AG04450 (cell line): ENCODE results near the gene KYAT1. TPM values are rescaled to one million over a fixed set of nuclear protein-coding genes. Genes with fewer than 3 reads are reported as not detected.
A peak's percentile ranks its signal among the peaks of the same experiment; 100 is the strongest.
"Not testable (repeated sequence)": the region's sequence is repeated elsewhere in the genome, so short reads cannot be mapped to it uniquely, and the experiment has no call there.

ENCODE experiments used
- CTCF ChIA-PET: fragments of 300-600, 350-600 bp; formaldehyde crosslinking; extraction: SDS; loops from one replicate; lab custom pipeline; 2022; ENCODE audit warnings: antibody characterized with exemption, inconsistent platforms; lab: Charles Lee
- POLR2A ChIA-PET: fragments of 350-600 bp; formaldehyde crosslinking; extraction: SDS; loops from one replicate; lab custom pipeline; 2021; ENCODE audit warnings: antibody characterized with exemption, inconsistent platforms; lab: Yijun Ruan, JAX
- DNase-seq: peaks from one replicate; pipeline ENCODE4 v3.0.0-alpha.2; 2011; ENCODE audit warnings: low read depth, low spot score
- H3K27ac ChIP-seq: one replicate; pipeline ENCODE4 v1.5.1; 2012; ENCODE audit warnings: low read depth, low read length, control low read depth
- H3K27me3 ChIP-seq: one replicate; pipeline ENCODE4 v1.6.0; 2012; ENCODE audit warnings: low read length; ENCODE audit not compliant: control insufficient read depth, insufficient read depth
- H3K4me3 ChIP-seq: 2 replicates; pipeline ENCODE4 v1.5.1; 2011; ENCODE audit warnings: mild to moderate bottlenecking, low read depth, low read length, control low read depth
- H3K9me3 ChIP-seq: 2 replicates; pipeline ENCODE4 v1.5.1; 2012; ENCODE audit warnings: low read length; ENCODE audit not compliant: control insufficient read depth, insufficient read depth
- polyA plus RNA-seq: library from polyadenylated mRNA; depleted of rRNA; stranded (reverse); fragments of >200 nt; gene quantifications from 2 replicates; pipeline ENCODE4 v1.2.3, GENCODE V29; 2011
- TF ChIP-seq, protein P1 (sequence below): IDR thresholded peaks from 2 replicates; pipeline ENCODE4 v1.5.1; 2011; ENCODE audit warnings: low read depth, low read length, control low read depth, inconsistent platforms

Gene KYAT1
- polyA plus RNA-seq, 1 experiment, result 5.2 TPM

DNA sequence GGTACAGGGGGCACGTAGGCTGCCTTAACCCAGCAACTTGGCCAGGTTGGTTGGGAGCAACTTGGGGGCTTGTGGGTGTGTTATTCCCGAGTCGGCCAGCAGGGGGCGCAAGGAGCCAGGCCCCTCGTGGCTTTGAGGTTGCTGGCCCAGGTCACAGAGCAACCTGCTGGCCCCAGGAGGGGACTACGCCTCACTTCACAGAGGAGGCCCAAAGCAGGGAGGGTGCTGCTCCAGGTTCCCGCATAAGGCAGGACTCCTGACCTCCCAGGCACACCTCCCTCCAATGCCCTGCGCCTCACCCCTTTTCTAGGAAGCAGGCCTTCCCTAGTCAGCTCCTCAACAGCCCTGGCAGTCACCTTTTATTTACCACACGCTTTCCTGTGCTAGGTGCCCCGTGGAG, 18.1 kb downstream of the KYAT1 start:
- H3K4me3 ChIP-seq, result no peak overlapping the region
- no peak overlapping the region for H3K27ac ChIP-seq
- H3K9me3 ChIP-seq, result no peaks in the 10 kb centered on the region
- CTCF ChIA-PET, result interaction anchor here (0.5 to 5.5 kb wide), 27 partner anchors 8 to 907 kb away, joined by 3 to 95 read pairs (median 4); partner anchors contain the start of genes SH3GLB2 and SPOUT1
- POLR2A ChIA-PET, result no interaction called here
- no peaks in the 10 kb centered on the region for H3K27me3 ChIP-seq
- no peak for DNase-seq
- TF ChIP-seq, protein P1, sequence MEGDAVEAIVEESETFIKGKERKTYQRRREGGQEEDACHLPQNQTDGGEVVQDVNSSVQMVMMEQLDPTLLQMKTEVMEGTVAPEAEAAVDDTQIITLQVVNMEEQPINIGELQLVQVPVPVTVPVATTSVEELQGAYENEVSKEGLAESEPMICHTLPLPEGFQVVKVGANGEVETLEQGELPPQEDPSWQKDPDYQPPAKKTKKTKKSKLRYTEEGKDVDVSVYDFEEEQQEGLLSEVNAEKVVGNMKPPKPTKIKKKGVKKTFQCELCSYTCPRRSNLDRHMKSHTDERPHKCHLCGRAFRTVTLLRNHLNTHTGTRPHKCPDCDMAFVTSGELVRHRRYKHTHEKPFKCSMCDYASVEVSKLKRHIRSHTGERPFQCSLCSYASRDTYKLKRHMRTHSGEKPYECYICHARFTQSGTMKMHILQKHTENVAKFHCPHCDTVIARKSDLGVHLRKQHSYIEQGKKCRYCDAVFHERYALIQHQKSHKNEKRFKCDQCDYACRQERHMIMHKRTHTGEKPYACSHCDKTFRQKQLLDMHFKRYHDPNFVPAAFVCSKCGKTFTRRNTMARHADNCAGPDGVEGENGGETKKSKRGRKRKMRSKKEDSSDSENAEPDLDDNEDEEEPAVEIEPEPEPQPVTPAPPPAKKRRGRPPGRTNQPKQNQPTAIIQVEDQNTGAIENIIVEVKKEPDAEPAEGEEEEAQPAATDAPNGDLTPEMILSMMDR, result peak; percentile 84

DNA sequence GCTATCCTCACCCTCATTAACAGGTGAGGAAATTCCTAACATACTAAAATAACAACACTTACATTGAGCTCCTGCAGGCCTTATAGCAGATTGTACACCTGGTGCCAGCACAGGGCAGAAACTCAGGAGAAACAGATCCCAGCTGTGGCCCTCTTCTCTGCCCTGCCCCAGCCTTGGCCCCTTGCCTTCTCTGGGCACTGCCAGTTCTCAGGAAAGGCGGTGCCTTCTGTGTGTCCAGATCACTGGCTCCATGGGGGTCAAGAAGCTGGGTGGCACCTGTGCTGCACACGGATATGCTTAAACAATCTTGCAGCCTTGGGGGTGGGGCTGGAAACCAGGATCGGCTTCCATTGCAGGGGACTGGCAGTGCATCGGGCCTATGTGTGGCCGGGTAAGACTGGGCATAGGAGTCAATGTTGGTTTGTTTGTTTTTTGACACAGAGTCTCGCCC, 19.3 kb downstream of the KYAT1 start:
- TF ChIP-seq, protein P1, result no peak
- DNase-seq, result no peak
- no peaks in the 10 kb centered on the region for H3K27me3 ChIP-seq
- no peaks in the 10 kb centered on the region for H3K9me3 ChIP-seq
- no peak overlapping the region for H3K4me3 ChIP-seq
- ChIA-PET CTCF (interaction anchor here (0.9 to 5.5 kb wide), 7 partner anchors 9 to 142 kb away, joined by 3 to 95 read pairs (median 9); no protein-coding TSS in a partner anchor), POLR2A (interaction anchor here (0.5 kb wide), 1 partner anchor 50 kb away, joined by 3 read pairs; no protein-coding TSS in a partner anchor)
- H3K27ac ChIP-seq, result no peak overlapping the region

DNA sequence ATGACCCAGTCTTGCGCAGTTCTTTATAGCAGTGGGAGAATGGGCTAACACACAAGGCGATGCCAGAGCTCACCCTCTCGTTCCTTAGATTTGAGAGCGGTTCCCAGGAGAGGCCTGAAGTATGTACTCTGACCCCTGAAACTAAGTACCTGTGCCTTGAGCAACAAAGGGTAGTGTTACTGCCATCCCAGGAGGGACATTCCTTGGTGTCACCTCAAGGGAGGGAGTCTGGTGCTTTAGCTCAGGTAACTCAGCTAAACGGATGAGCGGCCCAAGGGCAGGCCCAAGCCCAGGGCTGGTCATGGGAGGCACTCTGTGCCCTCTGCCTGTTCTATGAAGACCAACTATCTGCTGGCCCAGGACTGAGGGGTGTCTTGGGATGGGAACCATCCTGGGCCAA, 20.2 kb downstream of the KYAT1 start:
- no peak overlapping the region for H3K27ac ChIP-seq
- H3K9me3 ChIP-seq, result no peaks in the 10 kb centered on the region
- H3K4me3 ChIP-seq, result no peak overlapping the region
- no peaks in the 10 kb centered on the region for H3K27me3 ChIP-seq
- POLR2A ChIA-PET, result interaction anchor here (0.6 kb wide), 1 partner anchor 20 kb away, joined by 3 read pairs; no protein-coding TSS in a partner anchor
- TF ChIP-seq, protein P1, result no peak
- no peak for DNase-seq
- CTCF ChIA-PET, result interaction anchor here (0.6 to 5.5 kb wide), 5 partner anchors 8 to 301 kb away, joined by 3 to 95 read pairs (median 5); no protein-coding TSS in a partner anchor

DNA sequence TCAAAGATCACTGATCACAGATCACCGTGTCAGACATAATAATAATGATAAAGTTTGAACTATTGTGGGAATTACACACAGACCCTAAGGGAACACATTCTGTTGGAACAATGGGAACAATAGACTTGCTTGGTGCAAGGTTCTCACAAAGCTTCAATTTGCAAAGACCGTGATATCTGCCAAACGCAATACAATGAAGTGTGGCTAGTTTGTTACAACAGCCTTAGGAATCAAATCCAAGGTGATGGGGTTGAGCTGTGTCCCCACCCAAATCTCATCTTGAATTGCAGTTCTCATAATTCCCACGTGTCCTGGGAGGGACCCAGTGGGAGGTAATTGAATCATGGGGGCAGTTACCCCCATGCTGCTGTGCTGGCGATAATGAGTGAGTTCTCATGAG, 20.8 kb downstream of the KYAT1 start:
- Histone ChIP-seq H3K27ac (no peak overlapping the region), H3K4me3 (no peak overlapping the region), H3K27me3 (no peaks in the 10 kb centered on the region), H3K9me3 (no peaks in the 10 kb centered on the region)
- TF ChIP-seq, protein P1, result no peak
- CTCF ChIA-PET, result interaction anchor here (0.7 to 5.5 kb wide), 3 partner anchors 7 to 301 kb away, joined by 3 to 95 read pairs (median 9); no protein-coding TSS in a partner anchor
- no peak for DNase-seq
- POLR2A ChIA-PET, result interaction anchor here (0.6 kb wide), 1 partner anchor 20 kb away, joined by 3 read pairs; no protein-coding TSS in a partner anchor

DNA sequence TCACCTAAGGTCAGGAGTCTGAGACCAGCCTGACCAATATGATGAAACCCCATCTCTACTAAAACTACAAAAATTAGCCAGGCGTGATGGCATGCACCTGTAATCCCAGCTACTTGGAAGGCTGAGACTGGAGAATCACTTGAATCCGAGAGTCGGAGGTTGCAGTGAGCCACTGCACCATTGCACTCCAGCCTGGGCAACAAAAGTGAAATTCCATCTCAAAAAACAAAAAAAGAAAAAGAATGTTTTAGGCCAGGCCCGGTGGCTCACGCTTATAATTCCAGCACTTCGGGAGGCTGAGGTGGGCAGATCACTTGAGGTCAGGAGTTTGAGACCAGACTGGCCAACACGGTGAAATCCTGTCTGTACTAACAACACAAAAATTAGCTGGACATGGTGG, 23.3 kb downstream of the KYAT1 start:
- DNase-seq, H3K4me3 ChIP-seq, H3K9me3 ChIP-seq, H3K27me3 ChIP-seq, H3K27ac ChIP-seq: not testable (repeated sequence)
- CTCF ChIA-PET, result interaction anchor here (1.4 kb wide), 1 partner anchor 70 kb away, joined by 7 read pairs; no protein-coding TSS in a partner anchor
- POLR2A ChIA-PET, result interaction anchor here (0.6 kb wide), 3 partner anchors 22 to 953 kb away, joined by 3 to 4 read pairs (median 4); no protein-coding TSS in a partner anchor

DNA sequence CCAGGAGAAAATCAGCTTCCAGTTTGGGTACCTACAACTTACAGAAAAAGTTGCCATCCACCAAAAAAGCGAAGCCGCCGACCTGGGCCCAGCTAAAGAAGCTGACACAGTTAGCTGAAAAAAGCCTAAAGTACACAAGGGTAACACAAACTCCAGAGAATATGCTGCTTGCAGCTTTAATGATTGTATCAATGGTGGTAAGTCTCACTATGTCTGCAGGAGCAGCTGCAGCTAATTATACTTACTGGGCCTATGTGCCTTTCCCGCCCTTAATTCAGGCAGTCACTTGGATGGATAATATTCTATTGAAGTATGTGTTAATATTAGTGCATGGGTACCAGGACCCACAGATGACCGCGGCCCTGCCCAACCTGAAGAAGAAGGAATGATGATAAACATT, 27.3 kb downstream of the KYAT1 start:
- CTCF ChIA-PET, result interaction anchor here (0.9 to 1.7 kb wide), 3 partner anchors 8 to 74 kb away, joined by 3 to 9 read pairs (median 5); partner anchors contain the start of gene ENDOG
- H3K27ac ChIP-seq, POLR2A ChIA-PET: not testable (repeated sequence)

DNA sequence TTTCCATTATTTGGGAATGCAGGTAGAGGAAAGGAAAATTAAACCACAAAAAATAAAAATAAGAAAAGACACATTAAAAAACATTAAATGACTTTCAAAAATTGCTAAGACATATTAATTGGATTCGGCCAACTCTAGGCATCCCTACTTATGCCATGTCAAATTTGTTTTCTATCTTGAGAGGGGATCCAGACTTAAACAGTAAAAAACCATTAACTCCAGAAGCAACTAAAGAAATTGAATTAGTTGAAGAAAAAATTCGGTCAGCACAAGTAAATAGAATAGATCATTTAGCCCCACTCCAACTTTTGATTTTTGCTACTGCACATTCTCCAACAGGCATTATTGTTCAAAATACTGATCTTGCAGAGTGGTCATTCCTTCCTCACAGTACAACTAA, 29.1 kb downstream of the KYAT1 start:
- CTCF ChIA-PET, result interaction anchor here (0.7 to 1.8 kb wide), 3 partner anchors 9 to 76 kb away, joined by 3 to 10 read pairs (median 5); no protein-coding TSS in a partner anchor
- not testable (repeated sequence) for H3K4me3 ChIP-seq, DNase-seq, H3K27ac ChIP-seq, H3K27me3 ChIP-seq
- POLR2A ChIA-PET, result interaction anchor here (1.2 kb wide), 1 partner anchor 96 kb away, joined by 3 read pairs; no protein-coding TSS in a partner anchor
- peaks cover 15% of the 10 kb centered on the region; the same call in 1 of the 2 replicates for H3K9me3 ChIP-seq

More for the DNA sequence above, 27.3 kb downstream of the KYAT1 start:
- not testable (repeated sequence) for H3K27me3 ChIP-seq, H3K4me3 ChIP-seq, DNase-seq
- H3K9me3 ChIP-seq, result peaks cover 13% of the 10 kb centered on the region; the same call in 1 of the 2 replicates
